GM21619 (cell line): ENCODE measurements around the gene SLC22A16.

Source experiments
- ATAC-seq: cut with Tn5 transposase; IDR thresholded peaks from one replicate; pipeline ENCODE4 v1.9.1; 2021; ENCODE audit not compliant: unreplicated experiment

SLC22A16 gene

DNA sequence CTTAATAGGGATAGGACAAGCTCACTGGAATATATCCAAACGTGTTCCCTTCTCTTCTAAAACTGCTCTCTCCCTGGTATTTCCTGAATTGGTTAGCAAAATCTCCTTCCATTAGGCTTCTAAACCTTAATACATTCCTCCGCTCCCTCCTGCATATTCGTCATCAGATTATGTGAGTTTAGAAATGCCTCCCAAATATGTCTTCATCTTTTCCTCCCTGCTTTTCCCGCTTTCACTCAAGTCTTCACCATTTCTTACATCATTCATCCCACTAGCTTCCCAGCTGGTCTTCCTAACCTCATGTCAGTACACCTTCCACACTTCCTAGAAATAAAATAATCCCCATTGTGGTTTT is 26.9 kb downstream of the SLC22A16 start:
- no peak for ATAC-seq

DNA sequence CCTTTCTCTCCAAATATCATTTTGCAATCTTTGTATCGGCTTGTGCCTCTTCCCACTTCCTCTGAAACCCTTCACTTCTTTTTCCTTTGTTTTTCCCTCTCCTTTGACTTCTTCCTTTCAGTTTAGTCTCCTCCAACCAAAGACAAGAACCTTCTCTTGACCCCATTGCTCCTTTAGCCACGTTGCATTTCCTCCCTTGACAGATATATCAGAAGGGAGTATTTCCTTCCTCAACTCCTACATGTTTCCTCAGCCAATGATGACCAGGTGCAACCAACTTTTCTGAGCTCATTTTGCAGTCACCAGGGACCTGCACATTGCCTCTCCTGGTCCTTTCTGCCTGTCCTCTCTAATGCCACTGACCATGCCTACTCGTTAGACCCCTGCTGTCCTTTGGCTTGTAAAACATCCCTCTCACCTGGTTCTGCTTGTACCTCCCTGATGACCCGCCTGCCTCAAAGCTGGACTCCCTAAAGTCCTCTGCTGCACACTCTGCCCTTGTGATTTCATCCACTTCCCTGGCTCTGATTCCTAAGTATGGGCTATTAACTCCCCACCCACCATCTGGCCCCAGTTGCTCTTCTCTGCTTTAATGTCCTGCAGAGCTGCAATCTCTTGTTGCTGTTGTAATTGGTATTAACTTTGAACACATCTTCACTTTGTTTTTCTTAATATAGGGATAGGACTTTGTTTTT is 27.4 kb downstream of the SLC22A16 start:
- no peak for ATAC-seq

DNA sequence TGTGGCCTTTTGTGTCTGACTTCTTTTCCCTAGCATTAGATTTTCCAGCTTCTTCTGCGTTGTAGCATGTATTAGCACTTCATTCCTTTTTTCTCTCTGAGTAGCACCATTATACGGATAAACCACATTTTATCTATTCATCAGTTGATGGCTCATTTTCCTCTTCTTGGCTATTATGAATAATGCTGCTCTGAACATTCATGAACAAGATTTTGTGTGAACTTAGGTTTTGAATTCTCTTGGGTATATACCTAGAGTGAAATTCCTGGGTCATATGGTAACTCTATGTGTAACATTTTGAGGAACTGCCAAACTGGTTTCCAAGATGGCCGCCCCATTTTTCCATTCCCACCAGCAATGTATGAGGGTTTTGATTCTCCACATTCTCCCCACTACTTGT is 28.7 kb downstream of the SLC22A16 start:
- no peak for ATAC-seq

DNA sequence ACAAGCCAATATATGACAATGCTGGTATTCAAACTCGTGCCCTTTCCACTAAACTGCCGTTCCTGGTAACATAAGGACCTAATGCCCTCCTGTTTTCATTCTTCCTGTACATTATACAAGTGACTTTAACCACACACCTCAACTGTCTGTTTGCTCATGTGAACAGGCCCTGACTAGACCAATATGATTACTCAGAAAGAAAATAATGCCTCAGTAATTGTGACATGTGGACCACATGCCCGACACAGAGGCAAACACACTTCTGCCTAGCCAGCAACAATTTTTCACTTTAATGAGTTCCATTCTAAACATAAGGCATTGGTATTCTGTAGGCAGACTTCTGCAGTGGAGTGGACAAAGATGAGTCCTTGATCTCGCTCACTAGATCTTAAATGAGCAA is 30.0 kb downstream of the SLC22A16 start:
- no peak for ATAC-seq

DNA sequence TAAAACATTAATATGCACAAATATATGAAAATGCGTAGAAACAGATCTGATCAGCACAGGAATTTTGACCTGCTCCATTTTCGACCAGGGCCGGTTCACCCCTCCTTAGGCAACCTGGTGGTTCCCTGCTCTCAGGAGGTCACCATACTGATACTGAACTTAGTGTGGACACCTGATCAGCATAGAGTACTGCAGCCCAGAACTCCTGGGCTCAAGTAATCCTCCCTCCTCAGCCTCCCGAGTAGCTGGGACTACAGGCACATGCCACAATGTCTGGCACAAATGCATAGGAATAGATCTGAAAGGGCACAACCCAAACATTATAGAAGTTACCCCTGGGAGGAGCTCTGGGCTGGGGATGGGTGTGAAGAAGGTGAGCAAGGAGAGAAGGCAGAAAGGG is 36.4 kb downstream of the SLC22A16 start:
- ATAC-seq, result no peak

DNA sequence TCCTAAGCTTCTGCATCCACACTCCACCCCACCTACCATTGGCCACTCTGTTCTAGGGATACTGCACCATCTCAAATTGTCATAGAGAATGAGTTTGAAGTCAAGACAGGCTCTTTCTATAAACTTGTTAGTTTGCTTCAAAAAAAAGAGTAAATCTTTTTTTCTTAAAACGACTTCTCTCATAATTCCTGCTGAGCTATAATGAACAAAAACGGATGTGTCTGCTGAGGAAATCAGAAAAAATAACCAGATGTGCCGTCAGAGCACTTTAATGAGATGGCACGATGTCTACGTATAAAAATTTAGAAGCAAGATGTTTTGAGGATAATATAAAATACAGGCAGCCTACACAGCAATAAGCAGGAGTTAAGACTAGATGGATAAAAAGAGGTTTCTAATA is 37.1 kb downstream of the SLC22A16 start:
- ATAC-seq, result no peak

DNA sequence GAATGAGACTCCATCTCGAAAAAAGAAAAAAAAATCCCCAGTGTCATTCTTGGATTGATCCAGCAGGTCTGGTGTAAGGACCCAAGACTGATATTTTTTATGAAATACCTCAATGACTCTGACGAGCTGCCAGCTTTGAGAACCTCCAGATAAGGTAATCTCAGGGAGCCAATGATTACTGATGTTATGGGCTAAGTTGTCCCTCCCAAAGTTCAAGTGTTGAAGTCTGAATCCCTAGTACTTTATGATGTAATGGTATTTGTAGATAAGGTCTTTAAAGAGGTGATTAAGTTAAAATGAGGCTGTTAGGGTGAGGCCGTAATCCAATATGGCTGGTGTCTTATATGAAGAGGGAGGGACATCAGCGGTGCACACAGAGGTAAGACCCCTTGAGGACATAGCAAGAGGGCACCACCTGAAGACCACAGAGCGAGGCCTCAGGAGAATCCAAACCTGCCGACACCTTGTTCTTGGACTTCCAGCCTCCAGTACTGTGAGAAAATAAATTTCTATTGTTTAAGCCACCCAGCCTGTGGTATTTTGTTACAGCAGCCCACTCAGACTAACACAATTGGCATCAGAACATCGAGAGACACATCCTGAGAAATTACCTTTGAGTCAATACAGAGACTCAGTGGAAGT is 41.3 kb downstream of the SLC22A16 start:
- ATAC-seq, result no peak

DNA sequence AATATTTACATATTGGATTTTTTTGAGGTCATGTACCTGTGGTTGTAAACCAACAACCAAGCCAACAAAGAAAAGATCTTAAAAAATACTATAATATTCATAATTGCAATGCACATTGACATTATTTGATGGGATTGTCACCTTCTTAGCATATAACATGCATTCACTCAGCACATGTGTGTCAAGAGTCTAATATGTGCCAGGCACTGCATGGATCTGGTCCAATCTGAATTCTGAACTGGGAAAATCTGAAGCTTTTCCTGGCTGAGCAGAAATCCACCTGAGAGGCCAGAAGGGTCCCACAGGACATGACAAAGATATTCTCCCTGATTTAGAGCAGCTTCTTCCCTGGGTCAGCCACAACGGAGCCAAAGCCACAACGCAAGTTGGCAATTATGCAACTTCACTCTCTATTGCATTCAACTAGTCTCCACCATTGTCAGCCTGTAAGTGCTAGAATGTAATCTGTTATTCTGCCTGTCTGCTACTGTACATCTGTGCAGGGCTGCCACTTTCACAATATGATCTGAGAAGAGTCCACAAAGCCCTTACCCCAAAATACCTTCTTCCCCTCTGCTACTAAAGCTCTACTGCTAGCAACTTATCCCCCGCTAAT is 44.0 kb downstream of the SLC22A16 start:
- no peak for ATAC-seq

DNA sequence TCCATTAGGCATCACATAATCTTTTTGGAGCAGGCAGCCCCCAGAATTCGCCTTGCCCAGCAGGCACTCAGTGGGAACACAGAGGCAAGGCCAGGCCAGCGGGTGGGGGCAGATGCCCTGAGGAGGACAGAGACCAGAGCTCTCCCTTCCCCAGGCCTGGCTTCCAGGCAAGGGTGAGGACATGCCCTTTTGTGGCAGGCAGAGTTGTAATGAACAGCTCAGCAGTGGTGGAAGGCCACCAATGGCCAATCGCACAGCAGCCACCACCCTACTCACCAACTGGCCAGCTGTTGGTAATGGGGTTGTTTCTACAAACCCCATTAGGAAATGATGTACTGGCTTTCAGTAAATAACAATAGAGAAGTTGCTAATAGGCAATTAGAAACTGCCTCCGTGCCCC is 45.7 kb downstream of the SLC22A16 start:
- no peak for ATAC-seq

DNA sequence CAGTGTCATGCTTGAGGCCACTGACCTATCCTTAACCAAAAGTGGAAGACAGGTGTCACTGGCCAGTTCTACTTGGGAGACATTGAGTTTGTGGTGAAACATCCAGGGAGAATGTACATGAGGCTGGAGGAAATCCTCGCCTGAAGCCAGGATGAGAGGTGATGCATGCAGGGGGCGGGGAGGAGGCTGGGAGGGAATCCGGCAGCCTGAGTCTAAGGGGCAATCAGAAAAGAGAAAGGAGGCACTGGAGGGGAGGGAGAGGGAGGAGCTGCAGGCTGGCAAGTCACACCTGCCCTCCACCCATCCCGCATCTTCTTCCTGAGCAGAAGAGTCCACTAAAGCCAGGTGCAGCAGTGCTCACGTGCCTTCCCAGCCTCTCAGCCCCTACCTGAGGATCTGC is 46.2 kb downstream of the SLC22A16 start:
- ATAC-seq, result no peak

DNA sequence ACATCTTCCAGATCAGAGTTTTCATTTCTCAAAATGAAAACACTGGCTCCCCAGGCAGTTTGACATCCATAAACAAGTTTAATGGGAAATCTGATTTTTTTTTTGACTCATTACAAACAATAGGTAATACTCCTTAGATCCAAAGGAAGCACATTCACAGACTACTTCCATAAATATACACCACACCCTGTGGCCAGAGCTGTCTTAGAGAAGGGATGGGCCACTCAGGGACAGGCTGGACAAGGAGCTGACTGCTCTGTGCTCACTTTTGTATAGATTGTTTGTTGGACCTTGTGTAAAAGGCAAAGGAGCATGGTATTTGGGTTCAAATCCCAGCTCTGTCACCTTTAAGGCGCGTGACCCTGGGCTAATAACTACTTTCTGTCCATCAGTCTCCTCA is 48.3 kb downstream of the SLC22A16 start:
- ATAC-seq, result no peak

DNA sequence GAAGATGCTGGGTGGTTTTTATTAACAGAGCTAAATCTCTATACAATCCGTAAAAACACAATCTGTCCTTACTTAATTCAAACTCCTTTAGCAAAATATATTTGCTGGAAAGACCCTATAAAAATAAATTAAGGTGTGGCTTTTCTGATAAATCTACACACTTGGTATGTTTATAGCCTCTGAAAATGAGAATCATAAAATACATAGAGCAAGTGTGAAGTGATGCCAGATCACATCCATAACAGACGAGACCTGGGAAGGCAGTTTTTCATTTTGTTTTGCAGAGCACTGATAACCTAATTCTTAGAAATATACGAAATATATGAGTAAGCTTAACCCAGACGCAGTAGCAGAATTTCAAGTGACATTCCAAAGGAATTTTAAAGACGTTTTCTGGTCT is 50.6 kb downstream of the SLC22A16 start:
- no peak for ATAC-seq

DNA sequence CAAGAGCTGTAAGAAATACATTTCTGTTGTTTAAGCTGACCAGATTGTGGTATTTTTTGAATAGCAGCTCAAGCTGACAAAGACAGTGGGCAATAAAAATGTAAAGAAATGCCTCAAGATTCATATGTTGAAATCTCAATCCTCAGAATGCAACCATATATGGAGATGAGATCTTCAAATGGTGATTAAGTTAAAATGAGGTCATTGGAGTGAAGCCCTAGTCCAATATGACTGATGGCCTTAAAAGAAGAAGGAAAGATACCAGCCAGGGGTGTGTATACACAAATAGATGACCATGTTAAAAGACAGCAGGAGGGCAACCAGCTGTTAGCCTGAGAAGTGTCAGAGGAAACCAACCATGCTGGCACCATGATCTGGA is 54.0 kb downstream of the SLC22A16 start:
- ATAC-seq, result no peak

DNA sequence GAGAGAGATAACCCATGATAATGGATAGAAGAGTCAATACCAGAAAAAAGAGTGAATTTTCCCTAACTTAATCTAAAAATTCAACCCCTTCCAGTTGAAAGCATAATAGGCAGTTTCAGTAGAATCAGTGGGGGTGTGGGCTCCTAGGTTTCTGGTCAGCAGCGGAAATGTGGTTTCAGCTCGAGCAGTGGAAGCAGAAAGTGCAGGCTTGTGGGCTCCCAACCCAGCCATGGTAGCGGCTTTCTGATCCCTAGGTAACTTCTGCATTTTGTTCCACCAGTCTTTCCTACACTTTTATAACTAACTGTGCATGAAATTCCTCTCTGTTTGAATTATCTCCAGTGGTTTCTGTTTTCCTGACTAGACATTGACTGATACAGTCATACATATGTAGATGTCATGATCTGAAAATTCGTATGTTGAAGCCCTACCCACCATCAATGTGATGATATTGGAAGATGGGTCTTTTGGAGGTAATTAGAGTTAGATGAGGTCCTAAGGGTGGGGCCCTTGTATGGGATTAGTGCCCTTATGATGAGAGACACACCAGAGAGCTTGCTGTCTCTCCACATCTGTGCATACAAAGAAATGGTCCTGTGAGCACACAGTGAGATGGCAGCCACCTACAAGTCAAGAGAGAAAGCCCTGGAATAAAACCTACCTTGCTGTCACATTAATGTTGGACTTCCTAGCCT is 54.5 kb downstream of the SLC22A16 start:
- no peak for ATAC-seq

DNA sequence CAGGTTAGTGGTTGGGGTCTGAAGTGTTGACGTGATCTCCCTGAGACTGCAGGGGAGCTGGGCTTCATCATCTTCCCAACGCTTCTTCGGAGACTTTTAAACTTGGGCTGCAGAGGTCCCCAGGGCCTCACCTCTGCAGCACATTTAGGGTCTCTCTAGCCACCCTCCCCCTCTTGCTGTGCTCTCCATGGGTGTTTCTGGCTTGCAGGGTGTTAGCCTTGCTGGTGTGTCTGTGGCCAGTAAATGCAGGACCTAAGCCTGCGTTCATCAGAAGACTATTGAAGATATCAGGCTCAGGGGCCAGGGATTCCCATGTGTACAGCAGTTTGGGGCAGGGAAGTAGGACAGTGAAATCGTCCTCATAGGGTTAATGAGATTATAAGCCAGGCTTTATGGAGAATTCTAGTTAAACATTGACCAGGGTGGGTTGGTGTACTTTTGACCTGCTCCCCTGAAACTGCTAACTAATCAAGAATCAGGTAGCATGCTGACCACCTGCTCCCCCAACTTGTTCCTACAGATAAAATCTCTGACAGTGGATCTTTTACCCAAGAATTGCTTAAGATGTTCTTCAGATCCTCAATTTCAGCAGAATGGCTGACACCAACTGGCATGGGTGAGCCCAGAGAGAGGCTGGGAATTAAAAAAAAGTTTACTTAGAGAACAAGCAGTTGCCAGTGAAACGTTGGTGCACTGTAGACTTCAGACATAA is 57.2 kb downstream of the SLC22A16 start:
- no peak for ATAC-seq

DNA sequence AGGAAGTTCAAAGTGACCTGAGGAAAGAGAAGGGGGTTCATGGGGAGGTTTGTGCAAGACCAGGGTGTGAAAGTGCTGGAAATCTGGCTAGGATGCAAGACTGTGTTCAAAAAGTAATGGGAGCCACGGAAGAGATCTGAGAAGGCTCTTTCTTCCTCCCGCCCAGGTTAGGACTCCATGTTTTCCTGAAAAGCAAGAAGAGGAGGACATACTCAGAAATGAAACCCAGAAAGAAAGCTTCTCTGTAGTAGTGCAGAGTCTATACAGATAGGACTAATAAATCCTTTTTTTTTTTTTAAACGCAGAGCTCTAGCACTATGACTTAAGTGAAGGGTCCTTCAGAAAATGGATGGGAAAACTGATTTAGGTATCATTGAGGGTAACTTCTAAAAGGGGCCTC is 57.8 kb downstream of the SLC22A16 start:
- no peak for ATAC-seq

DNA sequence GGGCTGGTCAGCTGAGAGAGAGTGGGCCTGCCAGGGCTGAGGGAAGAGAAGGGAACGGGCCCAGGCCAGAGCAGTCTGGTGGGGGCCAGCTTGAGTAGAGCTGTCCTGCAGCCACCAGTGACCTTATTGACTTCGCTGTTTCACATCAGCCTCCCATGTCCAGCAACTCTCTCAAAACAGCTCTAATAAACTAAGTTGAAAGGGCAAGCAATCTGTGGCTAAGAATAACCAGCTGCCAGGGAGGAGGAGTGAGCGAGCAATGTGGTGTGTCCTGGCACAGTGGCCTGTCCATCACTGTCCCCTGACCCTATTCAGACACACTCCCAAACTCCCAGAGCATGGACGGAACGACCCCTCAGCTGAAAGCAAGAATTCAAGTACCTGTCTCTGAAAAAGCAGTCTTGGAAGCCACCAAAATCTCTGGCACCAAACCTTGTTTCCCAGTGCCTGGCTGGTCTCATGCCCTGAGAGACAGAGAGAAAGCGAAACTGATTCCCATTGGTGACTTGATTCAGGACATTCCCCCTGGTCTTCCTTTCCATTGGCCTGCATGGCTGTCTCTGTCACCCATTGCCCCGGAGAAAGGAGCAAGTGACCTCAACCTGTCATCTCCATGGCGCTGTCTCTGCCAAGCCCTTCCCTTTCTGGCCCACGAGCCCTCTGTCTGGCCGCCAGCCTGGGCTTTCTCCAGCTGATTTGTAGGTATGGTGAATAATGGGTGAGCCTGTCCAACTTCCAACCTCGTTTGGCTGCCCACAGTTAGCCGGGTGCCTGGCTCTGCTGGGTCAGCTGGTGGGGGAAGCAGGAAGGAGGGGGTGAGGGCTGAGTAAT is 61.1 kb downstream of the SLC22A16 start, which contains the start of gene DDO:
Gene DDO, minus strand, starts transcription at position 490 of the 831 bp plus-strand sequence. CDS start 2,113 bp downstream, outside the sequence.
- no peak for ATAC-seq

DNA sequence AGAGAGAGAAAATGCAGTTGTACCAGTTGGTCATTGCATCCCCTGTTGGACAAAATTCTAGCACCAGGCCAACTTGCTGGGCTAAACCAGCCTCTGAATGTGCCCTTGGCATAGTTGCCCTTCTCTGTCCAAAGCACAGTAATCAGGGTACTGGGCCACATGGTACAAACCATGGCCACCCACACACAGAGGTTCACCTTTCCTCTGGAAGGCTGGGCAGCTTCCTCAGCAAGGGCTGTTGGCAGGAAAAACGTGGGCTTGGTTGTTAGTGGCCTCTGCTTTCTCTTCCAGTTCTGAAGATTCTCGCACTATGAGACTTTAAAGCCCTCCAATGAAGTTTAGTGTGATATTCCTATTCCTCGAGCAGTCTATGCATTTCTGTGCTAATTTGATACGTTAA is 61.7 kb downstream of the SLC22A16 start:
- ATAC-seq, result no peak

DNA sequence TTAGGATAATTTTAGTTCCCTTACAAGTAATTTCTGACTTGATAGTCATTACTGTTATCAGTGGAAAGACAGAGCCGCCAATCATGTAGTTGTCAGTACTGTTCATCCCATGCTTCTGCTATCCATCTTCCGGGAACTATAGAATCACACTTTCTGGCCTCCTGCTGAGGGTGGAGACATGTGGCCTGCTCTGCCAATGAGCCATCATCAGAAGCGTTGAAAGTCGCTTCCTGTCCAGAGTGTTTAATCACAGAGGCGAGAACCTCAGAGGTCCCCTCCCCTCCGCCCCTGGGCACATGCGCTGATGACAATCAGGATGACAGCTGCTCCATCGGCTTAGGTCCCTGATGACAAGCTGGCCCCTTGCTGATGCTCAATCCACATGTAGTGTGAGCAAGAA is 64.1 kb downstream of the SLC22A16 start:
- no peak for ATAC-seq

DNA sequence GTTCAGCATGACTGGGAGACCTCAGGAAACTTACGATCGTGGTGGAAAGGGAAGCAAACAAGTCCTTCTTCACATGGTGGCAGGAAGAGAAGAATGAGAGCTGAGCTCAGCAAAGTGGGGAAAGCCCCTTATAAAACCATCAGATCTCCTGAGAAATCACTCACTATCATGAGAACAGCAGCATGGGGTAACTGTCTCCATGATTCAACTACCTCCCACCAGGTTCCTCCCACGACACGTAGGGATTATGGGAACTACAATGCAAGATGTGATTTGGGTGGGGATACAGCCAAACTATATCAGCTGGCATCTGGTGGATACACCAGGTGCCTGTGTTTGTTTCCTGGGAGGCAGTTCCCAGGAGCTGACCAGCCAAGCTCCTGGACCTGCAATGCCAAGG is 65.9 kb downstream of the SLC22A16 start:
- no peak for ATAC-seq
